Measurements from ENCODE around the gene ALPP. TPM values are rescaled to one million over a fixed set of nuclear protein-coding genes. Genes with fewer than 3 reads are reported as not detected.
"Not testable (repeated sequence)": the region's sequence is repeated elsewhere in the genome, so short reads cannot be mapped to it uniquely, and the experiment has no call there.

ALPP gene
- total RNA-seq (2014; rRNA removed; shearing (Covaris generic)): not detected in 2 replicates
- total RNA-seq (2022): not detected in 2 replicates
- Bru-seq, nascent RNA: not detected
- percentile 14 among the genes with signal in this experiment for BruChase-seq, experiment 1, labeled RNA remaining after a 6-hour chase
- not detected for BruChase-seq, experiment 2, labeled RNA remaining after a 2-hour chase
- long read RNA-seq: 0 reads

- H4K20me1 ChIP-seq (ENCODE audit: insufficient read depth, low read length); H3K27ac ChIP-seq (ENCODE audit: low read depth, low read length, poor library complexity, severe bottlenecking); POLR2A ChIA-PET; H3K36me3 ChIP-seq (ENCODE audit: insufficient read depth, low read length); H2AFZ ChIP-seq (ENCODE audit: low read length); DNase-seq (ENCODE audit: low spot score); H3K4me3 ChIP-seq (ENCODE audit: low read depth, low read length, poor library complexity, severe bottlenecking); BruUV-seq (replicated peaks); H3K9me2 ChIP-seq (ENCODE audit: insufficient read depth, low read length); intact Hi-C loops (cut with micrococcal nuclease; ENCODE audit: unreplicated experiment); H3K4me1 ChIP-seq (ENCODE audit: insufficient read depth, low read length, poor library complexity, severe bottlenecking); H3K79me2 ChIP-seq (ENCODE audit: insufficient read depth, low read depth, low read length); CTCF ChIA-PET (ENCODE audit: unreplicated experiment); H3K9me3 ChIP-seq (ENCODE audit: low read length); H3K4me2 ChIP-seq (ENCODE audit: low read length): not testable (repeated sequence)
Measured at GRCh38 chr2:232378735-232379151, at the start of gene ALPP. TSS of gene ALPP (plus strand) at chr2:232378751. CDS start at chr2:232378803, 52 bp downstream.

DNA sequence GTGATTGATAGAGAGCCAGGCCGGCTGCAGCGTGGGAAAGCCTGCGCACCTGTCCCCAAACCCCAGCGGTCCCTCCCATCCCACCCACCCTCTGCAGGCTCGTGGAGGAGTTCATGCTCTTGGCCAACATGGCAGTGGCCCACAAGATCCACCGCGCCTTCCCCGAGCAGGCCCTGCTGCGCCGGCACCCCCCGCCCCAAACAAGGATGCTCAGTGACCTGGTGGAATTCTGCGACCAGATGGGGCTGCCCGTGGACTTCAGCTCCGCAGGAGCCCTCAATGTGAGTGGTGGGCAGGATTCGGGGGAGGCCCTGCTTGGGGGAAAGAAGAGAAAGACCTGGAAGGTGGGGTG is 48.9 kb upstream of the ALPP start:
- TF ChIP-seq, protein P1, sequence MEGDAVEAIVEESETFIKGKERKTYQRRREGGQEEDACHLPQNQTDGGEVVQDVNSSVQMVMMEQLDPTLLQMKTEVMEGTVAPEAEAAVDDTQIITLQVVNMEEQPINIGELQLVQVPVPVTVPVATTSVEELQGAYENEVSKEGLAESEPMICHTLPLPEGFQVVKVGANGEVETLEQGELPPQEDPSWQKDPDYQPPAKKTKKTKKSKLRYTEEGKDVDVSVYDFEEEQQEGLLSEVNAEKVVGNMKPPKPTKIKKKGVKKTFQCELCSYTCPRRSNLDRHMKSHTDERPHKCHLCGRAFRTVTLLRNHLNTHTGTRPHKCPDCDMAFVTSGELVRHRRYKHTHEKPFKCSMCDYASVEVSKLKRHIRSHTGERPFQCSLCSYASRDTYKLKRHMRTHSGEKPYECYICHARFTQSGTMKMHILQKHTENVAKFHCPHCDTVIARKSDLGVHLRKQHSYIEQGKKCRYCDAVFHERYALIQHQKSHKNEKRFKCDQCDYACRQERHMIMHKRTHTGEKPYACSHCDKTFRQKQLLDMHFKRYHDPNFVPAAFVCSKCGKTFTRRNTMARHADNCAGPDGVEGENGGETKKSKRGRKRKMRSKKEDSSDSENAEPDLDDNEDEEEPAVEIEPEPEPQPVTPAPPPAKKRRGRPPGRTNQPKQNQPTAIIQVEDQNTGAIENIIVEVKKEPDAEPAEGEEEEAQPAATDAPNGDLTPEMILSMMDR (conservative IDR thresholded peaks at IDR 0.05; ENCODE audit: low read length): no peak
- TF ChIP-seq EZH2phosphoT487 (IDR thresholded peaks at IDR 0.05; ENCODE audit: borderline replicate concordance, low read depth, low read length): no peak
- ChIA-PET POLR2A (no interaction called here), CTCF (ENCODE audit: unreplicated experiment) (no interaction called here)
- Histone ChIP-seq H3K4me3 (ENCODE audit: low read depth, low read length, poor library complexity, severe bottlenecking) (no peak overlapping the region), H3K36me3 (ENCODE audit: insufficient read depth, low read length) (no peaks in the 10 kb centered on the region), H3K9me2 (ENCODE audit: insufficient read depth, low read length) (no peaks in the 10 kb centered on the region), H2AFZ (ENCODE audit: low read length) (no peak overlapping the region), H3K4me1 (ENCODE audit: insufficient read depth, low read length, poor library complexity, severe bottlenecking) (peaks cover 14% of the 10 kb centered on the region), H4K20me1 (ENCODE audit: insufficient read depth, low read length) (no peaks in the 10 kb centered on the region), H3K27ac (ENCODE audit: low read depth, low read length, poor library complexity, severe bottlenecking) (no peak overlapping the region), H3K79me2 (ENCODE audit: insufficient read depth, low read depth, low read length) (no peaks in the 10 kb centered on the region), H3K9me3 (ENCODE audit: low read length) (no peaks in the 10 kb centered on the region), H3K4me2 (ENCODE audit: low read length) (no peak overlapping the region)
- no peak for DNase-seq (ENCODE audit: low spot score)
- BruUV-seq (replicated peaks): no TSS peak
- intact Hi-C loops (cut with micrococcal nuclease; ENCODE audit: unreplicated experiment): loop anchor here (2.0 to 5.0 kb wide), 2 partner anchors 111 to 193 kb away; partner anchors contain the start of gene PRSS56

DNA sequence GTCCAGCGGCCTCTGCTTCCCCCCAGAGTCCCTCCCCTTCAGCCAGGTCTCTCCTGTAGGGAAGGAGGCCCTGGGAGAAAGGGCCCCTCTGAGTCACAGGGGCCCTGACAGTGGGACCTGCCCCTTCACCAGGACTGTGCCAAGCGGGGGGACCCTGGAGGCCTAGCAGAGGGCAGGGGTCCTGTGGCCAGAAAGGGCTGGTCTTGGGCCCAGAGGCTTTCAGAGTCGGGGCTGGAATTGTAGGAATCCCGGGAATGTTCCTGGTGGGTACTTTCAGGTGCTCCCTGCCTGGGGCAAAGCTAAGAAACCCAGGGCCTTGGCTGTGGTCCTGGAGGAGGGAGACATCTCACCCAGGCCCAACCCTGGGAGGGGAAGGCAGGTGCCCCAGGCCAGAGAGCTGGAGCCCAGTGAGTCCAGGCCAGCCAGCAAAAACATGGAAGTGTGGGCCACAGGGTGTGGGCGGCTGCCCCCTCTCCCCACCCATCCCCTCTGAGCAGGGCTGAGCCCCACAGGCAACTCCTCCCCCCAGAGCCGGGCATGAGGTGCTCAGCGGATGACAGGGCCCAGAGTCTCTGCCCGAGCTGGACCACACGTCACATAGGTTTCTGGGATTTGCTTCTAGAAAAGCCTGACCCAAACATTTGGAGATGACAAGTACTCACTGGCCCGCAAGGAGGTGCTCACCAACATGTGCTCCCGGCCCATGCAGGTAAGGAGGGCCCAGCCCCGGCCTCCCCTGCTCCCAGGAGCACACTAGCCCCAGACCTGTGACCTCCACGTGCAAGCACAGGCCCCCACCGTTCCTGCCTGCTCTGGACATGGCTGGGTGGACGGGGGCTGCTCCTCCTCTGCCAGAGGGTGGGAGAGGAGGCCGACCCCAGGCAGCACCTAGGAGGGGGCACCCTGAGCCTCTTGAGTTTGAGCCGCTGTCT is 48.2 kb upstream of the ALPP start:
- Histone ChIP-seq H3K4me1 (ENCODE audit: insufficient read depth, low read length, poor library complexity, severe bottlenecking) (peaks cover 14% of the 10 kb centered on the region), H2AFZ (ENCODE audit: low read length) (no peak overlapping the region), H3K27ac (ENCODE audit: low read depth, low read length, poor library complexity, severe bottlenecking) (no peak overlapping the region), H3K9me2 (ENCODE audit: insufficient read depth, low read length) (no peaks in the 10 kb centered on the region), H3K9me3 (ENCODE audit: low read length) (no peaks in the 10 kb centered on the region), H3K36me3 (ENCODE audit: insufficient read depth, low read length) (no peaks in the 10 kb centered on the region), H3K79me2 (ENCODE audit: insufficient read depth, low read depth, low read length) (no peaks in the 10 kb centered on the region), H4K20me1 (ENCODE audit: insufficient read depth, low read length) (no peaks in the 10 kb centered on the region), H3K4me2 (ENCODE audit: low read length) (no peak overlapping the region), H3K4me3 (ENCODE audit: low read depth, low read length, poor library complexity, severe bottlenecking) (no peak overlapping the region)
- intact Hi-C loops (cut with micrococcal nuclease; ENCODE audit: unreplicated experiment): no loop called here
- POLR2A ChIA-PET: no interaction called here
- no peak for DNase-seq (ENCODE audit: low spot score)
- CTCF ChIA-PET (ENCODE audit: unreplicated experiment): interaction anchor here (0.6 kb wide), 1 partner anchor 141 kb away, joined by 4 read pairs; no protein-coding TSS in a partner anchor
- no peak for TF ChIP-seq EZH2phosphoT487 (IDR thresholded peaks at IDR 0.05; ENCODE audit: borderline replicate concordance, low read depth, low read length)
- TF ChIP-seq, protein P1 (conservative IDR thresholded peaks at IDR 0.05; ENCODE audit: low read length): no peak
- BruUV-seq (replicated peaks): no TSS peak

DNA sequence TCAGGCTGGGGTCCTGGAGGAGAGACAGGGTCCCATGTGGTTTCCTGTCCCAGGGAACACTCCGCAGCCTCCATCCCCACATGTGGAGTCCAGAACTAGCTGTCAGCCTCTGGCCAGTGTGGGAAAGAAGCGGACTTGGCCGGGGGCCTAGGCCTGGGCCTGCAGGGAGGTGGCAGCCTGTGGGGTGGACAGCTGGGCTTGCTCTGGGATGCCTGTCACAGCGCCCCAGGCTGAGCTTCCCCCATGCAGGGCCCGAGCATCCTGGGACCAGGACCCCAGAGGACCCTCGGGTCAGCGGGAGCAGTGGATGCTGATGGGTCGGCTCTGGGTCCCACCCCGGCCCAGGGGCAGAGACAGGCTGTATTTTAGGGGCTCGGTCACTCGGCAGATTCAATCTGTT is 47.5 kb upstream of the ALPP start:
- H3K9me3 ChIP-seq (ENCODE audit: low read length); intact Hi-C loops (cut with micrococcal nuclease; ENCODE audit: unreplicated experiment); POLR2A ChIA-PET; H3K79me2 ChIP-seq (ENCODE audit: insufficient read depth, low read depth, low read length); H3K27ac ChIP-seq (ENCODE audit: low read depth, low read length, poor library complexity, severe bottlenecking); H3K4me2 ChIP-seq (ENCODE audit: low read length); DNase-seq (ENCODE audit: low spot score); BruUV-seq (replicated peaks); H3K9me2 ChIP-seq (ENCODE audit: insufficient read depth, low read length); H2AFZ ChIP-seq (ENCODE audit: low read length); H3K36me3 ChIP-seq (ENCODE audit: insufficient read depth, low read length); H4K20me1 ChIP-seq (ENCODE audit: insufficient read depth, low read length); CTCF ChIA-PET (ENCODE audit: unreplicated experiment); H3K4me3 ChIP-seq (ENCODE audit: low read depth, low read length, poor library complexity, severe bottlenecking): not testable (repeated sequence)
- H3K4me1 ChIP-seq (ENCODE audit: insufficient read depth, low read length, poor library complexity, severe bottlenecking): peaks cover 14% of the 10 kb centered on the region

- POLR2A ChIA-PET: not testable (repeated sequence)
Measured at GRCh38 chr2:232331641-232332040, 46.9 kb upstream of the ALPP start.

More at GRCh38 chr2:232331641-232332040, 46.9 kb upstream of the ALPP start:
- H3K79me2 ChIP-seq (ENCODE audit: insufficient read depth, low read depth, low read length); H3K36me3 ChIP-seq (ENCODE audit: insufficient read depth, low read length); H3K27ac ChIP-seq (ENCODE audit: low read depth, low read length, poor library complexity, severe bottlenecking); H3K4me3 ChIP-seq (ENCODE audit: low read depth, low read length, poor library complexity, severe bottlenecking); H3K4me2 ChIP-seq (ENCODE audit: low read length); H3K9me3 ChIP-seq (ENCODE audit: low read length); CTCF ChIA-PET (ENCODE audit: unreplicated experiment); H4K20me1 ChIP-seq (ENCODE audit: insufficient read depth, low read length); intact Hi-C loops (cut with micrococcal nuclease; ENCODE audit: unreplicated experiment); BruUV-seq (replicated peaks); DNase-seq (ENCODE audit: low spot score); H3K9me2 ChIP-seq (ENCODE audit: insufficient read depth, low read length); H2AFZ ChIP-seq (ENCODE audit: low read length): not testable (repeated sequence)
- H3K4me1 ChIP-seq (ENCODE audit: insufficient read depth, low read length, poor library complexity, severe bottlenecking): peaks cover 14% of the 10 kb centered on the region
